ENCODE results near the gene INPP4B. TPM values are rescaled to one million over a fixed set of nuclear protein-coding genes. Genes with fewer than 3 reads are reported as not detected.
A peak's percentile ranks its signal among the peaks of the same experiment; 100 is the strongest.
"Not testable (repeated sequence)": the region's sequence is repeated elsewhere in the genome, so short reads cannot be mapped to it uniquely, and the experiment has no call there.

The INPP4B gene
- total RNA-seq, 1 experiment from 2014 or later, result 0.07 TPM

DNA sequence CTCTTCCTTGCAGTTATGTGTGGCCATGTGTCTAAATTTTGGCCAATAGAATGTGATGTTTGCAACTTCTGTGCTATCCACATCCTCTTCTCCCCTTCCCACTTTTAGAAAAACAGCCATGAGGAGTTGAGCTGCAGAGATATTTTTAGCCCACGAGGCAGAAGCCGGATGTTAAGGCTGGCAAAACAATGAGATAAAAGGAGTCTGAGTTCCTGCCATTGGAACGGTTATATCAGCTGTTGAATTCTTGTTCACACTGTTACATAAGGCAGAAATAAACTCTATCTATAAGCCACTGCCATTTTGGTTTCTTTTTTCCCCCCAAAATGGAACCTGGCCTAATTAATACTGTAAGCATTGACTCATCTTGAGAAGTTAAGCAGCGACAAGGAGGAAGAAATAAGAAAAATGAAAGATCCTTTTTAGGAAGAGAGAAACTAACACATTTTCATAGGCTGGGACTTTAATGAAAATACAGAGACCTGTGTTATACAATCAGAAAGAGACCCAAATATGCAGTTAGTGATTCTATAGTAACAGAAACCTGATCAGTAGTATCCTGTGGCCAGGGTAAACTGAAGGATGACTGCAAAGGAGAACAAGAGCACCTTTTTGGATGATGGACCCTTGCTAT is 200.5 kb downstream of the INPP4B start:
- peaks cover 10 to 13% (median 12%) of the 10 kb centered on the region in 3 experiments; a peak in 6 of 7 replicates for H3K36me3 Mint-ChIP-seq (ENCODE audit: insufficient read depth in 1 of 3, low read depth in 3 of 3)
- no peaks in the 10 kb centered on the region for H3K79me1 ChIP-seq (ENCODE audit: insufficient read depth, low read depth, low read length, poor library complexity, severe bottlenecking)
- no peak overlapping the region for H3K27ac ChIP-seq (ENCODE audit: insufficient read length, low read depth, low read length)
- no peaks in the 10 kb centered on the region for H4K20me1 ChIP-seq (ENCODE audit: control insufficient read depth, insufficient read depth, insufficient read length)
- no peak overlapping the region for H3K4me3 Mint-ChIP-seq
- no peaks in the 10 kb centered on the region for H3K27me3 ChIP-seq (ENCODE audit: insufficient read depth, low read length)
- H3K4me1 ChIP-seq (ENCODE audit: insufficient read depth, low read length), result no peaks in the 10 kb centered on the region; the same call in 1 of the 2 replicates
- no peak overlapping the region for H3K27ac Mint-ChIP-seq
- H3K23ac ChIP-seq (ENCODE audit: insufficient read length, low read depth, low read length), result no peak overlapping the region
- H3K9me3 ChIP-seq (ENCODE audit: control insufficient read depth, low read depth, low read length), result no peaks in the 10 kb centered on the region
- WGBS (ENCODE audit: extremely low coverage, insufficient read length, low lambda C conversion rate), result no CpG with 5 or more reads among the region's 4 CpGs
- no peaks in the 10 kb centered on the region for H3K27me3 Mint-ChIP-seq (ENCODE audit: low read depth)
- no peaks in the 10 kb centered on the region for H3K23me2 ChIP-seq (ENCODE audit: insufficient read length, low read depth, low read length, poor library complexity, severe bottlenecking)
- H2BK15ac ChIP-seq (ENCODE audit: low read depth, low read length), result no peak overlapping the region
- H3K14ac ChIP-seq (ENCODE audit: insufficient read depth, low read length), result no peak overlapping the region
- no peak overlapping the region for H2AK5ac ChIP-seq (ENCODE audit: insufficient read length, low read length)
- H4K8ac ChIP-seq (replicated peaks; ENCODE audit: insufficient read length, low read depth, low read length), result no peak overlapping the region
- no peak overlapping the region for H2BK5ac ChIP-seq (ENCODE audit: insufficient read length, low read length)
- H3K9me3 Mint-ChIP-seq, result peaks cover 14 to 20% of the 10 kb centered on the region in 2 experiments
- TF ChIP-seq, protein P1, sequence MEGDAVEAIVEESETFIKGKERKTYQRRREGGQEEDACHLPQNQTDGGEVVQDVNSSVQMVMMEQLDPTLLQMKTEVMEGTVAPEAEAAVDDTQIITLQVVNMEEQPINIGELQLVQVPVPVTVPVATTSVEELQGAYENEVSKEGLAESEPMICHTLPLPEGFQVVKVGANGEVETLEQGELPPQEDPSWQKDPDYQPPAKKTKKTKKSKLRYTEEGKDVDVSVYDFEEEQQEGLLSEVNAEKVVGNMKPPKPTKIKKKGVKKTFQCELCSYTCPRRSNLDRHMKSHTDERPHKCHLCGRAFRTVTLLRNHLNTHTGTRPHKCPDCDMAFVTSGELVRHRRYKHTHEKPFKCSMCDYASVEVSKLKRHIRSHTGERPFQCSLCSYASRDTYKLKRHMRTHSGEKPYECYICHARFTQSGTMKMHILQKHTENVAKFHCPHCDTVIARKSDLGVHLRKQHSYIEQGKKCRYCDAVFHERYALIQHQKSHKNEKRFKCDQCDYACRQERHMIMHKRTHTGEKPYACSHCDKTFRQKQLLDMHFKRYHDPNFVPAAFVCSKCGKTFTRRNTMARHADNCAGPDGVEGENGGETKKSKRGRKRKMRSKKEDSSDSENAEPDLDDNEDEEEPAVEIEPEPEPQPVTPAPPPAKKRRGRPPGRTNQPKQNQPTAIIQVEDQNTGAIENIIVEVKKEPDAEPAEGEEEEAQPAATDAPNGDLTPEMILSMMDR (conservative IDR thresholded peaks at IDR 0.05), result no peak
- no peak overlapping the region for H3K4me2 ChIP-seq (ENCODE audit: insufficient read depth, insufficient read length, low read length)
- H3K9ac ChIP-seq (ENCODE audit: extremely low read depth, insufficient read length, low read length), result no peak overlapping the region
- H3K4me1 Mint-ChIP-seq, result no peaks in the 10 kb centered on the region
- H2BK12ac ChIP-seq (ENCODE audit: insufficient read length, low read depth, low read length), result no peak overlapping the region
- H3K79me2 ChIP-seq (ENCODE audit: insufficient read depth, low read length), result no peaks in the 10 kb centered on the region
- H3K4ac ChIP-seq (ENCODE audit: low read depth, low read length), result no peak overlapping the region
- DNase-seq, result no peak
- peak overlapping the region; percentile 32 for H2AFZ ChIP-seq (ENCODE audit: low read length)
- H3K56ac ChIP-seq (ENCODE audit: insufficient read length, low read depth, low read length), result no peak overlapping the region
- H3T11ph ChIP-seq (ENCODE audit: low read length), result no peak overlapping the region
- H2BK120ac ChIP-seq (ENCODE audit: low read depth, low read length, poor library complexity, severe bottlenecking), result no peak overlapping the region
- no peak overlapping the region for H2BK20ac ChIP-seq (ENCODE audit: low read depth, low read length, poor library complexity, severe bottlenecking)
- no peak overlapping the region for H3K18ac ChIP-seq (ENCODE audit: insufficient read length, low read depth, low read length)
- H4K91ac ChIP-seq (ENCODE audit: insufficient read length, low read depth, low read length), result no peak overlapping the region
- H4K5ac ChIP-seq (ENCODE audit: insufficient read length, low read depth, low read length), result no peak overlapping the region

DNA sequence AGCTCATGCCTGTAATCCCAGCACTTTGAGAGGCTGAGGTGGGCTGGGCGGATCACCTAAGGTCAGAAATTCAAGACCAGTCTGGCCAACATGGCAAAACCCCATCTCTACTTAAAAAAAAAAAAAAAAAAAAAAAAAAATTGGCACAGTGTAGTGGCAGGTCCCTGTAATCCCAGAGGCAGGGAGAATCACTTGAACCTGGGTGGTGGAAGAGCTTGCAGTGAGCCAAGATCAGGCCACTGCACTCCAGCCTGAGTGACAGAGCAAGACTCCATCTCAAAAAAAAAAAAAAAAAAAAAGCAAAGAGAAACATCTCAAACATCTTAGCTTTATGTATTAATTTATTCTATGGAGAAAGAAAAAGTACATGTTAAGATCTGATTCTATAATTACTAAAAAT is 201.5 kb downstream of the INPP4B start:
- H2BK15ac ChIP-seq (ENCODE audit: low read depth, low read length); H4K91ac ChIP-seq (ENCODE audit: insufficient read length, low read depth, low read length); H3K27me3 ChIP-seq (ENCODE audit: insufficient read depth, low read length); H3K27ac ChIP-seq (ENCODE audit: insufficient read length, low read depth, low read length); H3K4me2 ChIP-seq (ENCODE audit: insufficient read depth, insufficient read length, low read length); H3K4me1 ChIP-seq (ENCODE audit: insufficient read depth, low read length); H3K4ac ChIP-seq (ENCODE audit: low read depth, low read length); H2AK5ac ChIP-seq (ENCODE audit: insufficient read length, low read length); H3K9ac ChIP-seq (ENCODE audit: extremely low read depth, insufficient read length, low read length); H3K4me3 Mint-ChIP-seq; H3K27me3 Mint-ChIP-seq (ENCODE audit: low read depth); H2BK20ac ChIP-seq (ENCODE audit: low read depth, low read length, poor library complexity, severe bottlenecking); H3K14ac ChIP-seq (ENCODE audit: insufficient read depth, low read length); H4K20me1 ChIP-seq (ENCODE audit: control insufficient read depth, insufficient read depth, insufficient read length); H3K36me3 Mint-ChIP-seq (ENCODE audit: insufficient read depth in 1 of 3, low read depth in 3 of 3); H2BK120ac ChIP-seq (ENCODE audit: low read depth, low read length, poor library complexity, severe bottlenecking); H4K8ac ChIP-seq (replicated peaks; ENCODE audit: insufficient read length, low read depth, low read length); H3K23ac ChIP-seq (ENCODE audit: insufficient read length, low read depth, low read length); H3K18ac ChIP-seq (ENCODE audit: insufficient read length, low read depth, low read length); H3T11ph ChIP-seq (ENCODE audit: low read length); H3K27ac Mint-ChIP-seq; H3K4me1 Mint-ChIP-seq; DNase-seq; H2AFZ ChIP-seq (ENCODE audit: low read length); H3K23me2 ChIP-seq (ENCODE audit: insufficient read length, low read depth, low read length, poor library complexity, severe bottlenecking); H3K79me2 ChIP-seq (ENCODE audit: insufficient read depth, low read length); H3K79me1 ChIP-seq (ENCODE audit: insufficient read depth, low read depth, low read length, poor library complexity, severe bottlenecking); H3K9me3 ChIP-seq (ENCODE audit: control insufficient read depth, low read depth, low read length); H2BK5ac ChIP-seq (ENCODE audit: insufficient read length, low read length); H4K5ac ChIP-seq (ENCODE audit: insufficient read length, low read depth, low read length); H2BK12ac ChIP-seq (ENCODE audit: insufficient read length, low read depth, low read length); H3K56ac ChIP-seq (ENCODE audit: insufficient read length, low read depth, low read length): not testable (repeated sequence)
- no CpG with 5 or more reads among the region's 1 CpG for WGBS (ENCODE audit: extremely low coverage, insufficient read length, low lambda C conversion rate)
- peaks cover 7 to 11% of the 10 kb centered on the region in 2 experiments; a peak in 4 of 5 replicates for H3K9me3 Mint-ChIP-seq

Measured in H9 (cell line).